NCI-H1436 (cell line): ENCODE data around the gene UBE2J2.

Source experiments
- DNase-seq: peaks from one replicate; lab custom pipeline; 2025; lab: John Stamatoyannopoulos, UW

UBE2J2 gene

GRCh38 chr1:1211541-1212441 is 61.9 kb downstream of the UBE2J2 start:
- DNase-seq = no peak

- no peak for DNase-seq
These were observed 62.7 kb downstream of the UBE2J2 start for GRCh38 chr1:1210726-1211540.

GRCh38 chr1:1208713-1209433 is 64.8 kb downstream of the UBE2J2 start:
- DNase-seq = no peak

- no peak for DNase-seq
These were observed 66.1 kb downstream of the UBE2J2 start for GRCh38 chr1:1207571-1207892.

GRCh38 chr1:1206966-1207531 is 66.6 kb downstream of the UBE2J2 start:
- no peak for DNase-seq

- DNase-seq = no peak
These were observed 67.2 kb downstream of the UBE2J2 start, which contains the start of gene TNFRSF18 for GRCh38 chr1:1206376-1206965. Gene TNFRSF18 (minus strand): TSS chr1:1206592. CDS start chr1:1206571, 21 bp downstream.

GRCh38 chr1:1205769-1206375 is 67.8 kb downstream of the UBE2J2 start:
- DNase-seq = no peak

GRCh38 chr1:1204998-1205768 is 68.5 kb downstream of the UBE2J2 start:
- DNase-seq = no peak

GRCh38 chr1:1204425-1204920 is 69.2 kb downstream of the UBE2J2 start:
- no peak for DNase-seq
